GM12878 (cell line): ENCODE results near the gene MRPL44. TPM values are rescaled to one million over a fixed set of nuclear protein-coding genes. Genes with fewer than 3 reads are reported as not detected.

Source experiments
- ATAC-seq: fragments of 200-7000 bp; cut with Tn5 transposase; 3 replicates; pipeline ENCODE4 v1.9.1; 2020; ENCODE audit warnings: mild to moderate bottlenecking, moderate library complexity
- BruUV-seq: library from RNA; stranded (reverse); fragments of 400-500 nt; replicated peaks from 2 replicates; lab custom pipeline; 2021; lab: Mats Ljungman, UMichigan
- CTCF ChIA-PET: fragments of 300-600 bp; sonication (Branson Sonifier 250); formaldehyde crosslinking; extraction: SDS; loops from one replicate; lab custom pipeline; 2021; ENCODE audit warnings: inconsistent platforms; lab: Yijun Ruan, JAX
- POLR2A ChIA-PET: fragments of 350-600 bp; formaldehyde crosslinking; extraction: SDS; loops from one replicate; lab custom pipeline; 2021; ENCODE audit warnings: inconsistent platforms; lab: Charles Lee
- RAD21 ChIA-PET: fragments of 300-600 bp; sonication (Branson Sonifier 250); formaldehyde crosslinking; loops from one replicate; lab custom pipeline; 2023; ENCODE audit warnings: antibody characterized with exemption; ENCODE audit not compliant: unreplicated experiment; lab: Charles Lee
- SMC1A ChIA-PET: fragments of 300-600 bp; sonication (Branson Sonifier 250); formaldehyde crosslinking; loops from one replicate; lab custom pipeline; 2023; ENCODE audit not compliant: unreplicated experiment, uncharacterized antibody; lab: Charles Lee
- DNase-seq: peaks from one replicate; pipeline ENCODE4 v3.0.0-alpha.2; 2011; ENCODE audit warnings: low read depth, low spot score
- FAIRE-seq: peaks from 3 replicates; lab custom pipeline; 2011; peaks lifted over from hg19 to GRCh38; lab: Jason Lieb, UNC
- H2AFZ ChIP-seq: 2 replicates; pipeline ENCODE4 v1.6.0; 2011; ENCODE audit warnings: low read depth, low read length, control low read depth; ENCODE audit not compliant: control insufficient read depth
- H3K27ac ChIP-seq: 2 replicates; pipeline ENCODE4 v1.5.1; 2011; ENCODE audit warnings: control low read depth; ENCODE audit not compliant: control insufficient read depth, insufficient read depth
- H3K27me3 ChIP-seq, 2 experiments: replicated peaks in 1 of 2; 2 replicates each; pipeline versions ENCODE4 v1.6.0 to v1.6.1; 2011; ENCODE audit warnings: low read length in 1 of 2; ENCODE audit not compliant: control insufficient read depth in 2 of 2, insufficient read depth in 2 of 2
- H3K36me3 ChIP-seq, 2 experiments: 2 replicates each; pipeline ENCODE4 v1.5.1; 2011; ENCODE audit warnings: low read length in 1 of 2; ENCODE audit not compliant: control insufficient read depth in 2 of 2, insufficient read depth in 2 of 2
- H3K4me1 ChIP-seq: 2 replicates; pipeline ENCODE4 v1.6.1; 2011; ENCODE audit warnings: mild to moderate bottlenecking, low read length, moderate library complexity, mixed read lengths; ENCODE audit not compliant: control insufficient read depth, insufficient read depth
- H3K4me2 ChIP-seq: 2 replicates; pipeline ENCODE4 v1.6.0; 2011; ENCODE audit warnings: control low read depth; ENCODE audit not compliant: control insufficient read depth, insufficient read depth
- H3K4me3 ChIP-seq: fragments of 200-600 bp; sonication (generic); 2 replicates; pipeline ENCODE4 v1.5.1; 2016
- H3K79me2 ChIP-seq: 2 replicates; pipeline ENCODE4 v1.6.0; 2011; ENCODE audit warnings: low read length; ENCODE audit not compliant: control insufficient read depth, insufficient read depth
- H3K9ac ChIP-seq: 2 replicates; pipeline ENCODE4 v1.8.0; 2011; ENCODE audit warnings: low read length, control low read depth, mixed read lengths; ENCODE audit not compliant: control insufficient read depth, insufficient read depth
- H3K9me3 ChIP-seq: replicated peaks from 3 replicates; pipeline ENCODE4 v1.5.1; 2011; ENCODE audit warnings: mild to moderate bottlenecking, low read length; ENCODE audit not compliant: control insufficient read depth, insufficient read depth
- H4K20me1 ChIP-seq: 2 replicates; pipeline ENCODE4 v1.6.0; 2011; ENCODE audit not compliant: control insufficient read depth, insufficient read depth
- BRCA1 ChIP-seq: IDR thresholded peaks from 2 replicates; pipeline ENCODE4 v1.6.1; 2011; ENCODE audit warnings: low read depth, low read length, improper control_type of control experiment
- CREB1 ChIP-seq: IDR thresholded peaks from 2 replicates; pipeline ENCODE4 v1.6.1; 2012; ENCODE audit warnings: low read depth, mild to moderate bottlenecking, inconsistent platforms
- CREM ChIP-seq: IDR thresholded peaks from 2 replicates; pipeline ENCODE4 v1.6.1; 2014; ENCODE audit warnings: antibody characterized with exemption, low read depth
- DPF2 ChIP-seq: fragments of 450-650 bp; IDR thresholded peaks from 2 replicates; pipeline ENCODE4 v1.6.1; 2017; ENCODE audit warnings: mild to moderate bottlenecking
- IRF5 ChIP-seq: fragments of 450-650 bp; IDR thresholded peaks from 2 replicates; pipeline ENCODE4 v1.6.1; 2017; ENCODE audit warnings: borderline replicate concordance
- JUND ChIP-seq: IDR thresholded peaks from 2 replicates; pipeline ENCODE4 v1.6.1; 2012; ENCODE audit warnings: low read depth, mild to moderate bottlenecking, low read length, improper control_type of control experiment, moderate library complexity
- NBN ChIP-seq: fragments of 450-650 bp; IDR thresholded peaks from 2 replicates; pipeline ENCODE4 v1.6.1; 2016
- POLR2A ChIP-seq: IDR thresholded peaks from 2 replicates; pipeline ENCODE4 v1.6.1; 2011; ENCODE audit warnings: low read depth, mild to moderate bottlenecking, low read length
- STAT3 ChIP-seq: IDR thresholded peaks from 2 replicates; pipeline ENCODE4 v1.6.1; 2011; ENCODE audit warnings: low read depth, low read length, improper control_type of control experiment
- USF2 ChIP-seq: IDR thresholded peaks from 2 replicates; pipeline ENCODE4 v1.6.1; 2011; ENCODE audit warnings: low read depth, low read length, improper control_type of control experiment, borderline replicate concordance
- YBX1 ChIP-seq: fragments of 450-650 bp; IDR thresholded peaks from 2 replicates; pipeline ENCODE4 v1.6.1; 2016; ENCODE audit warnings: antibody characterized with exemption
- YY1 ChIP-seq: IDR thresholded peaks from 2 replicates; pipeline ENCODE4 v1.6.1; 2011; ENCODE audit warnings: low read depth, mild to moderate bottlenecking, low read length
- ZSCAN29 ChIP-seq: fragments of 450-650 bp; IDR thresholded peaks from 2 replicates; pipeline ENCODE4 v1.6.1; 2017; ENCODE audit warnings: mild to moderate bottlenecking, moderate library complexity
- WGBS: methylation state at CpG from one replicate; pipeline ENCODE4 v1.1.6; 2016; ENCODE audit warnings: low lambda C conversion rate; ENCODE audit not compliant: insufficient replicate concordance, insufficient coverage; ENCODE audit errors: missing lambda C conversion rate; 5-methylcytosine and 5-hydroxymethylcytosine counted together
- in situ Hi-C: fragments of 300-500 bp; cut with MboI; formaldehyde crosslinking; loops from 9 replicates; pipeline ENCODE4 v1.14.3; 2018; ENCODE audit warnings: mixed read lengths
- intact Hi-C: fragments of 100-400 bp; cut with micrococcal nuclease; formaldehyde crosslinking; loops from one replicate; pipeline ENCODE4 v1.14.2; 2022; ENCODE audit not compliant: unreplicated experiment
- polyA plus RNA-seq, 11 experiments: library from polyadenylated mRNA; depleted of rRNA in 4 of 11; unstranded in 6 of 11; stranded (reverse) in 5 of 11; fragments of >200 nt; fragmentation: Nextera tagmentation in 4 of 11; fragmentation: Illumina TruSeq in 1 of 11; extraction: Ambion mirVana in 4 of 11; extraction: Trizol in 1 of 11; gene quantifications; 1 replicate in 1 of 11; 2 replicates in 10 of 11; pipeline versions ENCODE4 v1.2.1 to v1.2.3, GENCODE V29; 2011 to 2016; ENCODE audit warnings: inconsistent platforms in 2 of 11, missing spikeins in 2 of 11, low read depth in 1 of 11
- total RNA-seq, 4 experiments: library from RNA; depleted of rRNA in 3 of 4; stranded (reverse); fragments of >200 nt in 3 of 4; fragmentation: Illumina TruSeq in 1 of 4; extraction: Trizol in 1 of 4; gene quantifications; 2 replicates each; pipeline versions ENCODE4 v1.2.1 to v1.2.3, GENCODE V29; 2013 to 2021
- TF ChIP-seq, protein P1 (sequence below): IDR thresholded peaks from 2 replicates; pipeline ENCODE4 v1.6.1; 2012; ENCODE audit warnings: mild to moderate bottlenecking, low read depth, low read length
- TF ChIP-seq, protein P2 (sequence below): fragments of 450-650 bp; IDR thresholded peaks from 2 replicates; pipeline ENCODE4 v1.6.1; 2016; ENCODE audit warnings: mild to moderate bottlenecking, moderate library complexity, borderline replicate concordance

Gene MRPL44
- total and polyA plus RNA-seq, 10 of the 15 experiments (the other 5 are each of a cell fraction or from before 2014, with no cell fraction given), result 18.3 to 44.3 (median 37.5) TPM

DNA sequence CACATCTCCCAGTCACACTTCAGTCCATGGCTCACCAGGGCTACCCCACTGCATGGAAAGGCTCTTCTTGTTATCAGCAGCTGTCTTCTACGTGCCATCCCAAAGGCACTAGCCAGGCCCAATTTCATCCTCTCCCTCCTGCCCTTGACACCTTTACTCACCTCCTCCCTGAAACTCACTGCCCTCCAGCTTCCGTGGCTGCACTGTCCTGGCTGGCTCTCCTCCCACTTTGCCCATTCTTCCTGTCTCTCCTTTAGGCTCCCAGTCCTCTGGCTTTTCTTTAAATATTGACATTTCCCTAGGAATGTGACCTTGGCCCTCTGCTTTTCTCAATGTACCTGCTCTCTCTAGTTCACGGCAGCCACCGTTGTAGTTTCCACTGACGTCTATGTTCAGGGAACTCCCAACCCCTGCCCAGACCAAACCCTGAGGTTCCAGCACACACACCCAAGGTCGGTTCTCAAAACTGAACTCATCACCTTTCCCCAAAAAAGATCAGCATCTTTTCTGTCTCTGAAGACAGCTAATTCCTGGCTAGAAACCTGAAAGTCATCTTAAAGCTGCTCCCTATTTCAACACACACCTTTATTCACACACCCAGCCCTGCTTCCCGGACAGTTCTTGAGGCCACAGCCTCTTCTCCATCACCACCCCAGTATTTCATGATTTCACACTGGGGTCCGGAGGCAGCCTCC lies 48.8 kb upstream of the MRPL44 start:
- BruUV-seq, result no TSS peak
- Histone ChIP-seq H3K9ac (no peak overlapping the region), H3K4me2 (no peak overlapping the region), H3K4me3 (no peak overlapping the region), H3K27ac (no peak overlapping the region), H3K79me2 (no peaks in the 10 kb centered on the region), H3K9me3 (no peaks in the 10 kb centered on the region), H3K36me3 (peaks cover 0 to 7% of the 10 kb centered on the region in 2 experiments; a peak in 1 of 4 replicates), H4K20me1 (no peaks in the 10 kb centered on the region), H3K27me3 (no peaks in the 10 kb centered on the region), H3K4me1 (no peaks in the 10 kb centered on the region), H2AFZ (no peak overlapping the region)
- ChIA-PET SMC1A (interaction anchor here (0.6 to 1.5 kb wide), 4 partner anchors 12 to 66 kb away, joined by 3 to 4 read pairs (median 4); no protein-coding TSS in a partner anchor), RAD21 (no interaction called here), POLR2A (no interaction called here), CTCF (no interaction called here)
- ATAC-seq (no peak), FAIRE-seq (no peak), DNase-seq (no peak)
- 84% methylated on average over 8 of the region's 8 CpGs for WGBS
- intact Hi-C loops, result no loop called here
- in situ Hi-C loops, result no loop called here
- no peak for TF ChIP-seq CREB1
- TF ChIP-seq BRCA1, result no peak
- TF ChIP-seq, protein P1, sequence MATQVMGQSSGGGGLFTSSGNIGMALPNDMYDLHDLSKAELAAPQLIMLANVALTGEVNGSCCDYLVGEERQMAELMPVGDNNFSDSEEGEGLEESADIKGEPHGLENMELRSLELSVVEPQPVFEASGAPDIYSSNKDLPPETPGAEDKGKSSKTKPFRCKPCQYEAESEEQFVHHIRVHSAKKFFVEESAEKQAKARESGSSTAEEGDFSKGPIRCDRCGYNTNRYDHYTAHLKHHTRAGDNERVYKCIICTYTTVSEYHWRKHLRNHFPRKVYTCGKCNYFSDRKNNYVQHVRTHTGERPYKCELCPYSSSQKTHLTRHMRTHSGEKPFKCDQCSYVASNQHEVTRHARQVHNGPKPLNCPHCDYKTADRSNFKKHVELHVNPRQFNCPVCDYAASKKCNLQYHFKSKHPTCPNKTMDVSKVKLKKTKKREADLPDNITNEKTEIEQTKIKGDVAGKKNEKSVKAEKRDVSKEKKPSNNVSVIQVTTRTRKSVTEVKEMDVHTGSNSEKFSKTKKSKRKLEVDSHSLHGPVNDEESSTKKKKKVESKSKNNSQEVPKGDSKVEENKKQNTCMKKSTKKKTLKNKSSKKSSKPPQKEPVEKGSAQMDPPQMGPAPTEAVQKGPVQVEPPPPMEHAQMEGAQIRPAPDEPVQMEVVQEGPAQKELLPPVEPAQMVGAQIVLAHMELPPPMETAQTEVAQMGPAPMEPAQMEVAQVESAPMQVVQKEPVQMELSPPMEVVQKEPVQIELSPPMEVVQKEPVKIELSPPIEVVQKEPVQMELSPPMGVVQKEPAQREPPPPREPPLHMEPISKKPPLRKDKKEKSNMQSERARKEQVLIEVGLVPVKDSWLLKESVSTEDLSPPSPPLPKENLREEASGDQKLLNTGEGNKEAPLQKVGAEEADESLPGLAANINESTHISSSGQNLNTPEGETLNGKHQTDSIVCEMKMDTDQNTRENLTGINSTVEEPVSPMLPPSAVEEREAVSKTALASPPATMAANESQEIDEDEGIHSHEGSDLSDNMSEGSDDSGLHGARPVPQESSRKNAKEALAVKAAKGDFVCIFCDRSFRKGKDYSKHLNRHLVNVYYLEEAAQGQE, result no peak
- no peak for TF ChIP-seq CREM
- TF ChIP-seq, protein P2, sequence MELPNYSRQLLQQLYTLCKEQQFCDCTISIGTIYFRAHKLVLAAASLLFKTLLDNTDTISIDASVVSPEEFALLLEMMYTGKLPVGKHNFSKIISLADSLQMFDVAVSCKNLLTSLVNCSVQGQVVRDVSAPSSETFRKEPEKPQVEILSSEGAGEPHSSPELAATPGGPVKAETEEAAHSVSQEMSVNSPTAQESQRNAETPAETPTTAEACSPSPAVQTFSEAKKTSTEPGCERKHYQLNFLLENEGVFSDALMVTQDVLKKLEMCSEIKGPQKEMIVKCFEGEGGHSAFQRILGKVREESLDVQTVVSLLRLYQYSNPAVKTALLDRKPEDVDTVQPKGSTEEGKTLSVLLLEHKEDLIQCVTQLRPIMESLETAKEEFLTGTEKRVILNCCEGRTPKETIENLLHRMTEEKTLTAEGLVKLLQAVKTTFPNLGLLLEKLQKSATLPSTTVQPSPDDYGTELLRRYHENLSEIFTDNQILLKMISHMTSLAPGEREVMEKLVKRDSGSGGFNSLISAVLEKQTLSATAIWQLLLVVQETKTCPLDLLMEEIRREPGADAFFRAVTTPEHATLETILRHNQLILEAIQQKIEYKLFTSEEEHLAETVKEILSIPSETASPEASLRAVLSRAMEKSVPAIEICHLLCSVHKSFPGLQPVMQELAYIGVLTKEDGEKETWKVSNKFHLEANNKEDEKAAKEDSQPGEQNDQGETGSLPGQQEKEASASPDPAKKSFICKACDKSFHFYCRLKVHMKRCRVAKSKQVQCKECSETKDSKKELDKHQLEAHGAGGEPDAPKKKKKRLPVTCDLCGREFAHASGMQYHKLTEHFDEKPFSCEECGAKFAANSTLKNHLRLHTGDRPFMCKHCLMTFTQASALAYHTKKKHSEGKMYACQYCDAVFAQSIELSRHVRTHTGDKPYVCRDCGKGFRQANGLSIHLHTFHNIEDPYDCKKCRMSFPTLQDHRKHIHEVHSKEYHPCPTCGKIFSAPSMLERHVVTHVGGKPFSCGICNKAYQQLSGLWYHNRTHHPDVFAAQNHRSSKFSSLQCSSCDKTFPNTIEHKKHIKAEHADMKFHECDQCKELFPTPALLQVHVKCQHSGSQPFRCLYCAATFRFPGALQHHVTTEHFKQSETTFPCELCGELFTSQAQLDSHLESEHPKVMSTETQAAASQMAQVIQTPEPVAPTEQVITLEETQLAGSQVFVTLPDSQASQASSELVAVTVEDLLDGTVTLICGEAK, result no peak
- no peak for TF ChIP-seq DPF2
- no peak for TF ChIP-seq STAT3
- no peak for TF ChIP-seq YBX1
- no peak for TF ChIP-seq USF2
- TF ChIP-seq ZSCAN29, result no peak
- TF ChIP-seq POLR2A, result no peak
- TF ChIP-seq IRF5, result no peak
- TF ChIP-seq NBN, result no peak
- no peak for TF ChIP-seq JUND
- TF ChIP-seq YY1, result no peak
